GM21825 (cell line): ENCODE measurements around the gene ETS2.

ENCODE experiments used
- ATAC-seq: cut with Tn5 transposase; IDR thresholded peaks from one replicate; pipeline ENCODE4 v1.9.1; 2021; ENCODE audit warnings: mild to moderate bottlenecking, moderate library complexity; ENCODE audit not compliant: unreplicated experiment

Gene ETS2

GRCh38 chr21:38777015-38777414 is 28.7 kb upstream of the ETS2 start:
- ATAC-seq = no peak

- ATAC-seq = no peak
These were observed 28.2 kb upstream of the ETS2 start for GRCh38 chr21:38777531-38777930.

- ATAC-seq = peak; percentile 64
These were observed 24.9 kb upstream of the ETS2 start for GRCh38 chr21:38780879-38781278.

- no peak for ATAC-seq
These were observed 21.1 kb upstream of the ETS2 start for GRCh38 chr21:38784458-38785266.

- no peak for ATAC-seq
These were observed 20.2 kb upstream of the ETS2 start for GRCh38 chr21:38785483-38785882.

- no peak for ATAC-seq
These were observed 18.7 kb upstream of the ETS2 start for GRCh38 chr21:38787016-38787415.

GRCh38 chr21:38787461-38788274 is 18.1 kb upstream of the ETS2 start:
- ATAC-seq = no peak

GRCh38 chr21:38788275-38788905 is 17.3 kb upstream of the ETS2 start:
- ATAC-seq = no peak

- no peak for ATAC-seq
These were observed 16.5 kb upstream of the ETS2 start for GRCh38 chr21:38789275-38789674.

GRCh38 chr21:38790059-38790458 is 15.7 kb upstream of the ETS2 start:
- ATAC-seq = no peak

- ATAC-seq = no peak
These were observed 14.8 kb upstream of the ETS2 start for GRCh38 chr21:38790961-38791360.

- ATAC-seq = no peak
These were observed 12.9 kb upstream of the ETS2 start for GRCh38 chr21:38792676-38793459.

GRCh38 chr21:38793926-38794713 is 11.6 kb upstream of the ETS2 start:
- no peak for ATAC-seq

- ATAC-seq = no peak
These were observed 10.8 kb upstream of the ETS2 start for GRCh38 chr21:38794978-38795377.

- no peak for ATAC-seq
These were observed 10.3 kb upstream of the ETS2 start for GRCh38 chr21:38795475-38795874.

GRCh38 chr21:38796424-38796823 is 9.3 kb upstream of the ETS2 start:
- no peak for ATAC-seq

GRCh38 chr21:38797470-38797869 is 8.3 kb upstream of the ETS2 start:
- no peak for ATAC-seq

GRCh38 chr21:38798081-38798480 is 7.6 kb upstream of the ETS2 start:
- no peak for ATAC-seq

GRCh38 chr21:38798481-38798882 is 7.2 kb upstream of the ETS2 start:
- no peak for ATAC-seq
